ENCODE measurements around the gene D2HGDH. TPM values are rescaled to one million over a fixed set of nuclear protein-coding genes. Genes with fewer than 3 reads are reported as not detected.

D2HGDH gene
- total and polyA plus RNA-seq, 2 of the 13 experiments (the other 11 are each of a cell fraction or from before 2014, with no cell fraction given), result 19.2 to 20.3 TPM

DNA sequence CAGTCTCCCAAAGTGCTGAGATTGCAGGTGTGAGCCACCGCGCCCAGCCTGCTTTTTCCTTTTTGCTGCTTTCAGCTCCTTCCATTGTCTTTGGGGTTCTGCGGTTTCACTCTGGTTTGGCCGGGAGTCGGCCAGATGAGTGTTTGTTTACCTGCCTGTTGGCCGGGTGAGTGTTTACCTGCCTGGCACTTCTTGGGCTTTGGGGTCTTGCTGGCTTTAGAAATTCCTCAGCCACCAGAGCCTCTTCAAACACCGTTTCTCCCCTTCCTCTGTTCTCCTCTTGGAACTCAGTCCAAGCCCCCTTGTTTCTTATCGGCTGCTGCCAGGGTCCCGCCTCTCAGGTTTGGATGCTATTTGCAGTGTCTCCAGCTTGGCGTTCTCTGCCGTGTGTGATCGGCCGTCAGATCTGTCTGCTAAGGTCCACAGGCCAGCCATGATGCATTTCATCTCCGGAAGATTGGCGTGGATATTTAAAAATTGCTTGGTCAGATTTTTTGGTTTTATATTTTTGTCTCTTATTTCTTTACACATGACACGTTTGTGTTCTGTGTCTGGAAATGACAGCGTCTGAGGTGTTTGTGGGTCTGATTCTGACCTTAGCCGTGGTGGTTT, 28.0 kb downstream of the D2HGDH start:
- Histone ChIP-seq H3K79me2 (ENCODE audit: insufficient read depth, low read length) (no peaks in the 10 kb centered on the region), H2AFZ (ENCODE audit: low read length) (no peak overlapping the region), H3K36me3 (replicated peaks in 1 of 2; ENCODE audit: control insufficient read depth in 1 of 2, insufficient read depth in 2 of 2, low read length in 2 of 2) (no peaks in the 10 kb centered on the region; a peak in 1 of 5 replicates), H3K4me2 (ENCODE audit: low read depth, low read length) (no peak overlapping the region), H3K4me3 (replicated peaks in 1 of 3; ENCODE audit: insufficient read depth in 1 of 3, low read depth in 2 of 3, low read length in 3 of 3) (no peak overlapping the region), H3K9me3 (ENCODE audit: low read length) (no peaks in the 10 kb centered on the region), H3K9ac (ENCODE audit: insufficient read depth, low read depth, low read length) (no peak overlapping the region), H3K27ac (ENCODE audit: extremely low read length, insufficient read depth, low read length) (no peak overlapping the region), H4K20me1 (ENCODE audit: insufficient read depth, low read length) (no peaks in the 10 kb centered on the region), H3K4me1 (ENCODE audit: insufficient read depth, low read length) (0 out of 2 replicates have a peak, but pooled peaks cover 6% of the 10 kb centered on the region), H3K27me3 (ENCODE audit: control insufficient read depth in 1 of 2, insufficient read depth in 2 of 2, low read length in 2 of 2) (no peaks in the 10 kb centered on the region)
- WGBS (ENCODE audit: low lambda C conversion rate), result 87% methylated on average over 18 of the region's 18 CpGs
- DNase-seq (ENCODE audit: low spot score) (no peak), FAIRE-seq (no peak), ATAC-seq (no peak)
- no TSS peak for BruUV-seq (replicated peaks)
- CTCF ChIA-PET (ENCODE audit: low intra/inter-chr PET ratio, low total read pairs), result no interaction called here
- in situ Hi-C loops (cut with HindIII; ENCODE audit: extremely low pct_ligation_motif_present, low pct_unique_long_range_greater_than_20kb) (no loop called here), intact Hi-C loops (cut with micrococcal nuclease; ENCODE audit: unreplicated experiment) (no loop called here)
- POLR2A ChIA-PET, result interaction anchor here (5.2 kb wide), 1 partner anchor 10 kb away, joined by 37 read pairs; no protein-coding TSS in a partner anchor
- TF ChIP-seq ZNF737 (CRISPR knock-in tag; IDR thresholded peaks at IDR 0.05; ENCODE audit: borderline replicate concordance) (no peak), KMT2B (CRISPR knock-in tag; IDR thresholded peaks at IDR 0.05) (no peak), ZNF296 (CRISPR knock-in tag; conservative IDR thresholded peaks at IDR 0.05) (no peak), HIC2 (CRISPR knock-in tag; IDR thresholded peaks at IDR 0.05; ENCODE audit: low read depth) (no peak), CSRNP1 (CRISPR knock-in tag; IDR thresholded peaks at IDR 0.05) (no peak), ZIK1 (CRISPR knock-in tag; IDR thresholded peaks at IDR 0.05; ENCODE audit: borderline replicate concordance, low read depth) (no peak), TOPORS (CRISPR knock-in tag; IDR thresholded peaks at IDR 0.05) (no peak), ZHX2 (IDR thresholded peaks at IDR 0.05; ENCODE audit: low read depth) (no peak), ZHX2 (CRISPR knock-in tag; IDR thresholded peaks at IDR 0.05; ENCODE audit: borderline replicate concordance) (no peak), FOXP1 (IDR thresholded peaks at IDR 0.05) (no peak), FOXP1 (CRISPR knock-in tag; IDR thresholded peaks at IDR 0.05) (no peak)
- TF ChIP-seq, protein P1, sequence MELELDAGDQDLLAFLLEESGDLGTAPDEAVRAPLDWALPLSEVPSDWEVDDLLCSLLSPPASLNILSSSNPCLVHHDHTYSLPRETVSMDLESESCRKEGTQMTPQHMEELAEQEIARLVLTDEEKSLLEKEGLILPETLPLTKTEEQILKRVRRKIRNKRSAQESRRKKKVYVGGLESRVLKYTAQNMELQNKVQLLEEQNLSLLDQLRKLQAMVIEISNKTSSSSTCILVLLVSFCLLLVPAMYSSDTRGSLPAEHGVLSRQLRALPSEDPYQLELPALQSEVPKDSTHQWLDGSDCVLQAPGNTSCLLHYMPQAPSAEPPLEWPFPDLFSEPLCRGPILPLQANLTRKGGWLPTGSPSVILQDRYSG (CRISPR knock-in tag; IDR thresholded peaks at IDR 0.05), result no peak

All from HepG2 (cell line).